HAP-1 (cell line): ENCODE data around the gene STARD6.
"Not testable (repeated sequence)": the region's sequence is repeated elsewhere in the genome, so short reads cannot be mapped to it uniquely, and the experiment has no call there.

ENCODE experiments used
- DNase-seq, 2 experiments: peaks; one replicate each; pipeline ENCODE4 v3.0.0-alpha.2; 2016 to 2020; ENCODE audit warnings: low spot score in 2 of 2
- H3K27me3 ChIP-seq: fragments of 250-450 bp; sonication (Bioruptor Pico); 2 replicates; pipeline ENCODE4 v1.5.1; 2020; ENCODE audit warnings: low read depth, mild to moderate bottlenecking, moderate library complexity
- H3K36me3 ChIP-seq: fragments of 250-450 bp; sonication (Bioruptor Pico); replicated peaks from 2 replicates; pipeline ENCODE4 v1.5.1; 2020; ENCODE audit warnings: mild to moderate bottlenecking
- H3K4me1 ChIP-seq: fragments of 250-450 bp; sonication (Bioruptor Pico); 2 replicates; pipeline ENCODE4 v1.5.1; 2020; ENCODE audit warnings: mild to moderate bottlenecking
- H3K4me3 ChIP-seq: fragments of 250-450 bp; sonication (Bioruptor Pico); 2 replicates; pipeline ENCODE4 v1.5.1; 2020; ENCODE audit warnings: mild to moderate bottlenecking, moderate library complexity
- H3K9me3 ChIP-seq: fragments of 250-450 bp; sonication (Bioruptor Pico); 2 replicates; pipeline ENCODE4 v1.5.1; 2020; ENCODE audit warnings: mild to moderate bottlenecking, moderate library complexity
- in situ Hi-C: fragments of 300-500 bp; cut with MboI; formaldehyde crosslinking; loops from 3 replicates; pipeline ENCODE4 v1.14.3; 2020; ENCODE audit warnings: low sequenced_read_pairs, inconsistent platforms, mixed read lengths

STARD6 gene

DNA sequence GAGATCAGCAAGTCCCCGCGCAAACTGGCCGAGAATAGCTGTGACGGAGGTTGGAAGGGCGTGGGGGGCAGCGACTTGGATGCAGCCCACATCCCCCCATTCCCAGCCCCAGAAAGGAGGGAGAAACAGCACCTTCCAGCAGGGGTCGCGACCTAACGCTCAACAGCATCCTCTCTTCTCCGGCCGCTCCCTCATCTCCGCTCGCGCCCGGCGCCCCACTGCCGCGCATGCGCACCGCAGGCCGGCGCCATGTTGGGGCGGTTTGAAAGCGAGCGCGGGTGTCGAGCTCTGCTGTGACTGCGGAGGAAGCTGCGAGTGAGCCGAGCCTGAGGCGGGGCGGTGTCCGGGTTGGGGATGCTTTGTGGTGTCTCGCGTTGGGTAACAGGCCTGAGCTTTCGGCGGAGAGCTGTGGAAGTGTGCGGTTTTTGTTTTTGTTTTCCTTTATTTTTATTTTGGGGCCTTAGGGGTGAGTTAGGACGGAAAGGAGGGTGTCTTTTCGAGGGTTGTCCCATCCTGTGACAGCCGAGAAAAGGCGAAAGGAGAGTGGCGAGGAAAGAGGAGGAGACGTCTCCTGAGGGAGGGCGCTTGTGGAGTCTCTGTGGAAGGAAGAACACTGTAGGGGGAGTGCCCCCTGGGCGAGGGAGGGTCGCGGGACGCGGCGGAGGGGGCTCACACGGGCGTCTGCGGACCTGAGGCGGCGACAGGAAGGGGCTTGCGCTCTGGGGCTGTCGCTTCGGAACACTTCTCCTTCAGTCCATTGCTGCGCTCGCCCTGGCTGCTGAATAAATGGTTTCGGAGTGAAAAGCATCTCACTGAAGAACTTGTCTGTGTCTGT lies at the start of gene STARD6, which contains the start of gene C18orf54:
STARD6 (minus strand) TSS at position 199 of the 835 bp plus-strand sequence. CDS start 3,285 bp downstream, outside the sequence.
C18orf54 (plus strand) TSS at position 247 of the 835 bp plus-strand sequence. CDS start 2,667 bp downstream, outside the sequence.
- H3K4me3 ChIP-seq: peak within 1 kb of the TSS; percentile 79
- peaks cover 13% of the 10 kb centered on the region for H3K4me1 ChIP-seq
- no peaks in the 10 kb centered on the region for H3K9me3 ChIP-seq
- no peaks in the 10 kb centered on the region for H3K27me3 ChIP-seq
- peak; percentile 89 to 90 for DNase-seq
- in situ Hi-C loops: no loop called here
- H3K36me3 ChIP-seq: peaks cover 5% of the 10 kb centered on the region; the same call in 1 of the 2 replicates

GRCh38 chr18:54405290-54405689 lies 47.6 kb upstream of the STARD6 start:
- Histone ChIP-seq H3K36me3 (no peaks in the 10 kb centered on the region), H3K4me1 (no peaks in the 10 kb centered on the region), H3K4me3 (no peak overlapping the region), H3K27me3 (no peaks in the 10 kb centered on the region), H3K9me3 (no peaks in the 10 kb centered on the region)
- in situ Hi-C loops: no loop called here
- DNase-seq: no peak

DNA sequence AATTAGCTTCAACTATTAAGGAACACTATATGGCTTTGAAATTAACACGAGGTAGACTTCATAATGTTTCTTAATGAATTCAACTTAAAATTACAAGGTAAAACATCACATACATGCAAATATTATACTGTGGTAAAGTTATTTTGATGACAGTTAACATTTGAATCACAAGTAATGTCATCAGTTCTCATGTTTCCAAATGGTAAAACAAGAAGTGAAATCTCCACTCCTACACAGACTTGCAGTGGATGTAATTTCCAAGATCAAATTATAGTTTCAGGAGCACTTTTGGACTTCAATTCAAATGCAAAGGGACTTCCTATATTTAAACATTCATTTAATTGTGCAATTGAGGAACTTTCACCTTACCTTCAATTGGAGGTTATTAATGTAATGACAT lies 39.1 kb upstream of the STARD6 start:
- in situ Hi-C loops: no loop called here
- no peaks in the 10 kb centered on the region for H3K27me3 ChIP-seq
- no peaks in the 10 kb centered on the region for H3K9me3 ChIP-seq
- H3K36me3 ChIP-seq: no peaks in the 10 kb centered on the region
- no peak overlapping the region for H3K4me3 ChIP-seq
- DNase-seq: no peak
- H3K4me1 ChIP-seq: no peaks in the 10 kb centered on the region; the same call in 1 of the 2 replicates

- in situ Hi-C loops: no loop called here
- Histone ChIP-seq H3K36me3 (no peaks in the 10 kb centered on the region), H3K4me3 (no peak overlapping the region), H3K4me1 (peaks cover 4% of the 10 kb centered on the region), H3K27me3 (no peaks in the 10 kb centered on the region), H3K9me3 (no peaks in the 10 kb centered on the region)
- no peak for DNase-seq
Measured at GRCh38 chr18:54393648-54394294, 36.1 kb upstream of the STARD6 start.

DNA sequence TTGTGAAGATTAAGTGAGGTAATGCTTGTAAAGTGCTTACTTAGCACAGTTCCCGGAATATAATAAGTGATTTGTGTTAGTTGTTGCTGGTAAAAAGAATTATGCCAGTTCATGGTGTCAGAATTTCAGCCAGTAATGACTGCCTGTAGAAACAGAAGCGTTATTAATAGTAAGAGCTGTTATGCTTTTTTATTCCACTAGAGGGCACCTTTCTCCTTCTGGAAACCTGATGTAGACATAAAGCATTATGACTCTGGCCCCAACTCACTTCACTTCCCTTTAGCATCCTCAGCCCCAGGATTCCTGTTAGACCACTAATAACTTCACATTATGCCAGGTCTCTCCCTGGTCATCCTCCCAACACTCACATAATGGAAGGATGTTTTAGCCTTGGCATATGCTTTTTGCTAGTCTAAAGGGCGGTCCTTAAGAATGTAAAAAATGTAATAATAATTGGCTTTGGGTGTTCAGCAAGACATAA lies 34.9 kb upstream of the STARD6 start:
- no peaks in the 10 kb centered on the region for H3K27me3 ChIP-seq
- DNase-seq: peak; percentile 21 to 66
- no peak overlapping the region for H3K4me3 ChIP-seq
- in situ Hi-C loops: no loop called here
- H3K4me1 ChIP-seq: peaks cover 4% of the 10 kb centered on the region
- H3K9me3 ChIP-seq: no peaks in the 10 kb centered on the region
- no peaks in the 10 kb centered on the region for H3K36me3 ChIP-seq

GRCh38 chr18:54390838-54391237 lies 33.2 kb upstream of the STARD6 start:
- DNase-seq: no peak
- H3K9me3 ChIP-seq: no peaks in the 10 kb centered on the region
- no peaks in the 10 kb centered on the region for H3K27me3 ChIP-seq
- in situ Hi-C loops: no loop called here
- no peak overlapping the region for H3K4me3 ChIP-seq
- peaks cover 4% of the 10 kb centered on the region for H3K4me1 ChIP-seq
- no peaks in the 10 kb centered on the region for H3K36me3 ChIP-seq

DNA sequence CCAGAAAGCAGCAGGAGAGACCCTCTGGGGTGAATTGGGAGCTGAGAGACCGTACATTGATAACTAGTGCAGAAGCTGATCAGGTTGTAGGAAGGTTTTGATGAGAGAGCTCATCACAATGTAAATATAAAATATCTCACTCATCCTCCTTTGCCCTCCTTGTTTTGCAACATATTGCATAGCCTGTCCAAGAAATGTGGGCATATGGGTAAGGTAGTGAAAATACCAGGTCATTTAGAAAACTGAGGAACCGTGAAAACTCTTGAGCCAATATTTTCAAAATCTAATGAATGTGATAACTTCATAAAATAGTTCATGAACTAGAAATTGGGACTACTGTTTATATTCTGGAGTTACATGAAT lies 31.5 kb upstream of the STARD6 start:
- Histone ChIP-seq H3K36me3 (no peaks in the 10 kb centered on the region), H3K4me1 (peaks cover 4% of the 10 kb centered on the region), H3K4me3 (no peak overlapping the region), H3K9me3 (no peaks in the 10 kb centered on the region), H3K27me3 (no peaks in the 10 kb centered on the region)
- no peak for DNase-seq
- in situ Hi-C loops: no loop called here

GRCh38 chr18:54388203-54389142 lies 30.8 kb upstream of the STARD6 start:
- Histone ChIP-seq H3K36me3 (no peaks in the 10 kb centered on the region), H3K4me3 (no peak overlapping the region), H3K27me3 (no peaks in the 10 kb centered on the region), H3K4me1 (peaks cover 4% of the 10 kb centered on the region), H3K9me3 (no peaks in the 10 kb centered on the region)
- in situ Hi-C loops: no loop called here
- DNase-seq: peak in 1 of 2 experiments; percentile 38

GRCh38 chr18:54387631-54388030 lies 30.0 kb upstream of the STARD6 start:
- peaks cover 4% of the 10 kb centered on the region for H3K4me1 ChIP-seq
- H3K4me3 ChIP-seq: no peak overlapping the region
- no peaks in the 10 kb centered on the region for H3K36me3 ChIP-seq
- DNase-seq: no peak
- in situ Hi-C loops: no loop called here
- no peaks in the 10 kb centered on the region for H3K9me3 ChIP-seq
- no peaks in the 10 kb centered on the region for H3K27me3 ChIP-seq

DNA sequence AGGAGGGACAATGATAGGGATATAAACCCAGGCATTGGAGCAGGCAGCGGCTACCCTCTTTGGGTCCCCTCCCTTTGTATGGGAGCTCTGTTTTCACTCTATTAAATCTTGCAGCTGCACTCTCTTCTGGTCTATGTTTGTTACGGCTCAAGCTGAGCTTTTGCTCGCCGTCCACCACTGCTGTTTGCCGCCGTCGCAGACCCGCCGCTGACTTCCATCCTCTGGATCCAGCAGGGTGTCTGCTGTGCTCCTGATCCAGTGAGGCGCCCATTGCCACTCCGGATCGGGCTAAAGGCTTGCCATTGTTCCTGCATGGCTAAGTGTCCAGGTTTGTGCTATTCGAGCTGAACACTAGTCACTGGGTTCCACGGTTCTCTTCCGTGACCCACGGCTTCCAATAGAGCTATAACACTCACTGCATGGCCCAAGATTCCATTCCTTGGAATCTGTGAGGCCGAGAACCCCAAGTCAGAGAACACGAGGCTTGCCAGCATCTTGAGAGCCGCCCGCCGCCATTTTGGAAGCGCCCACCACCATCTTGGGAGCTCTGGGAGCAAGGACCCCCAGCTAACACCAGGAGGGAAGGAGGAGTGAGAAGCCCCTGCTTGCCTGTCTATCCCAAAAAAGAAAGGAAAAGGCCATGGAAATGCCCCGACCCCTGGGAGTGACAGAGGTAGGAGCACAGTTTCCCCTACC lies 29.3 kb upstream of the STARD6 start:
- H3K9me3 ChIP-seq, H3K4me3 ChIP-seq, in situ Hi-C loops, H3K36me3 ChIP-seq, H3K4me1 ChIP-seq, DNase-seq, H3K27me3 ChIP-seq: not testable (repeated sequence)

DNA sequence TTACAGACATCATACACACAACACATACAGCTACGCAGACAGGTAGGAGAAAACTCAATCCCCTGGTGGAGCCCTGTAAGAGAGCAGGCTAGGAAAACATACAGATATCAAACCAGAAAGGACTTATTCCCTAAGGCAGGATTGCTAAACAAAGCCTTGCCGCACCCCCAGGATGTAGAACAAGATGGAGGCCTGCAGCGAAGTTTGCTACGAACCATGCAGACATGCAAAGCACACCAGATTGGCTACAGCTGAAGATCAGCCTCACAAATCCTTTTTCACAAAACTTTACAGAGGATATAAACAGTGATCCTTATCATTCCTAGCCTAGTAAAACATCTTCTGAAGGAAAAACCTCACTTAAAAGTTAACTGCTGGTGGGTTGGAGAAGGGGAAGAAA lies 28.4 kb upstream of the STARD6 start:
- H3K36me3 ChIP-seq: no peaks in the 10 kb centered on the region; the same call in 1 of the 2 replicates
- no peak overlapping the region for H3K4me3 ChIP-seq
- peaks cover 4% of the 10 kb centered on the region for H3K4me1 ChIP-seq
- DNase-seq: no peak
- H3K9me3 ChIP-seq: no peaks in the 10 kb centered on the region
- in situ Hi-C loops: no loop called here
- H3K27me3 ChIP-seq: no peaks in the 10 kb centered on the region

GRCh38 chr18:54382733-54383252 lies 25.1 kb upstream of the STARD6 start:
- no peaks in the 10 kb centered on the region; the same call in 1 of the 2 replicates for H3K36me3 ChIP-seq
- H3K9me3 ChIP-seq: no peaks in the 10 kb centered on the region
- DNase-seq: no peak
- no peaks in the 10 kb centered on the region for H3K27me3 ChIP-seq
- in situ Hi-C loops: no loop called here
- H3K4me1 ChIP-seq: peaks cover 5% of the 10 kb centered on the region
- H3K4me3 ChIP-seq: no peak overlapping the region

GRCh38 chr18:54382076-54382475 lies 24.4 kb upstream of the STARD6 start:
- no peak overlapping the region for H3K4me3 ChIP-seq
- no peaks in the 10 kb centered on the region for H3K9me3 ChIP-seq
- in situ Hi-C loops: no loop called here
- H3K27me3 ChIP-seq: no peaks in the 10 kb centered on the region
- peaks cover 5% of the 10 kb centered on the region for H3K4me1 ChIP-seq
- no peak for DNase-seq
- no peaks in the 10 kb centered on the region; the same call in 1 of the 2 replicates for H3K36me3 ChIP-seq
